Measurements from ENCODE around the gene NOL9. TPM values are rescaled to one million over a fixed set of nuclear protein-coding genes. Genes with fewer than 3 reads are reported as not detected.
"Not testable (repeated sequence)": the region's sequence is repeated elsewhere in the genome, so short reads cannot be mapped to it uniquely, and the experiment has no call there.

NOL9 gene
- polyA plus RNA-seq, 6 donors from 2014 or later = 4.1 to 22.3 (median 18.4) TPM

GRCh38 chr1:6497215-6497866 lies 57.0 kb downstream of the NOL9 start:
- H3K4me1 Mint-ChIP-seq = peaks cover 4 to 16% (median 10%) of the 10 kb centered on the region in 3 donors
- H3K27me3 Mint-ChIP-seq = peaks cover 24 to 62% (median 57%) of the 10 kb centered on the region in 3 donors
- peak overlapping the region in 7 of 8 donors; percentile 72 to 87 (median 77) for H3K4me3 Mint-ChIP-seq
- ATAC-seq (ENCODE audit: low read depth in 2 of 2) (peak; percentile 55 to 58), DNase-seq (no peak)
- no peaks in the 10 kb centered on the region for H3K9me3 Mint-ChIP-seq
- no peak overlapping the region for H3K27ac Mint-ChIP-seq
- no peaks in the 10 kb centered on the region for H3K36me3 Mint-ChIP-seq

- Mint-ChIP-seq H3K36me3 (no peaks in the 10 kb centered on the region), H3K9me3 (no peaks in the 10 kb centered on the region), H3K27me3 (peaks cover 24 to 62% (median 55%) of the 10 kb centered on the region in 3 donors), H3K27ac (no peak overlapping the region), H3K4me3 (peak overlapping the region; percentile 28 to 75 (median 38)), H3K4me1 (peaks cover 4 to 17% (median 11%) of the 10 kb centered on the region in 3 donors)
- peak in 1 of 2 donors; percentile 11 for ATAC-seq (ENCODE audit: low read depth in 2 of 2)
- DNase-seq = no peak
Measured at GRCh38 chr1:6496890-6497214, 57.5 kb downstream of the NOL9 start.

GRCh38 chr1:6496365-6496721 lies 58.0 kb downstream of the NOL9 start:
- Mint-ChIP-seq H3K27ac (no peak overlapping the region), H3K4me1 (peaks cover 9 to 22% (median 16%) of the 10 kb centered on the region in 3 donors), H3K4me3 (peak overlapping the region in 7 of 8 donors; percentile 33 to 75 (median 57)), H3K9me3 (no peaks in the 10 kb centered on the region), H3K36me3 (no peaks in the 10 kb centered on the region), H3K27me3 (peaks cover 23 to 59% (median 50%) of the 10 kb centered on the region in 3 donors)
- DNase-seq = no peak
- no peak for ATAC-seq (ENCODE audit: low read depth in 2 of 2)

GRCh38 chr1:6495540-6496364 lies 58.6 kb downstream of the NOL9 start:
- ATAC-seq (ENCODE audit: low read depth in 2 of 2) = no peak
- Mint-ChIP-seq H3K9me3 (no peaks in the 10 kb centered on the region), H3K4me1 (peaks cover 11 to 28% (median 21%) of the 10 kb centered on the region in 3 donors), H3K4me3 (peak overlapping the region in 7 of 8 donors; percentile 26 to 66 (median 57)), H3K27me3 (peaks cover 19 to 53% (median 44%) of the 10 kb centered on the region in 3 donors), H3K27ac (no peak overlapping the region), H3K36me3 (no peaks in the 10 kb centered on the region)
- no peak for DNase-seq

GRCh38 chr1:6495041-6495441 lies 59.3 kb downstream of the NOL9 start:
- H3K4me3 Mint-ChIP-seq = no peak overlapping the region
- H3K4me1 Mint-ChIP-seq = peaks cover 13 to 31% (median 25%) of the 10 kb centered on the region in 3 donors
- no peak overlapping the region for H3K27ac Mint-ChIP-seq
- H3K27me3 Mint-ChIP-seq = peaks cover 19 to 46% (median 37%) of the 10 kb centered on the region in 3 donors
- no peak for ATAC-seq (ENCODE audit: low read depth in 2 of 2)
- H3K9me3 Mint-ChIP-seq = no peaks in the 10 kb centered on the region
- DNase-seq = no peak
- H3K36me3 Mint-ChIP-seq = no peaks in the 10 kb centered on the region

GRCh38 chr1:6494627-6495026 lies 59.7 kb downstream of the NOL9 start:
- H3K27ac Mint-ChIP-seq = peak overlapping the region in 1 of 6 donors; percentile 37
- ATAC-seq (ENCODE audit: low read depth in 2 of 2) (no peak), DNase-seq (no peak)
- peaks cover 19 to 42% (median 33%) of the 10 kb centered on the region in 3 donors for H3K27me3 Mint-ChIP-seq
- no peaks in the 10 kb centered on the region for H3K36me3 Mint-ChIP-seq
- peaks cover 16 to 32% (median 28%) of the 10 kb centered on the region in 3 donors for H3K4me1 Mint-ChIP-seq
- peak overlapping the region in 2 of 8 donors; percentile 2 to 56 for H3K4me3 Mint-ChIP-seq
- H3K9me3 Mint-ChIP-seq = no peaks in the 10 kb centered on the region

- H3K9me3 Mint-ChIP-seq; H3K36me3 Mint-ChIP-seq; ATAC-seq (ENCODE audit: low read depth in 2 of 2); H3K27ac Mint-ChIP-seq; DNase-seq: not testable (repeated sequence)
- Mint-ChIP-seq H3K4me3 (peak overlapping the region in 1 of 8 donors; percentile 33), H3K27me3 (peaks cover 15 to 34% (median 25%) of the 10 kb centered on the region in 3 donors), H3K4me1 (peaks cover 16 to 32% (median 28%) of the 10 kb centered on the region in 3 donors)
Measured at GRCh38 chr1:6493834-6494223, 60.5 kb downstream of the NOL9 start.

GRCh38 chr1:6491966-6492365 lies 62.3 kb downstream of the NOL9 start:
- Mint-ChIP-seq H3K27me3 (peaks cover 14 to 35% (median 20%) of the 10 kb centered on the region in 3 donors), H3K36me3 (no peaks in the 10 kb centered on the region), H3K27ac (no peak overlapping the region), H3K4me1 (peaks cover 12 to 24% (median 23%) of the 10 kb centered on the region in 3 donors), H3K9me3 (no peaks in the 10 kb centered on the region), H3K4me3 (peak overlapping the region in 6 of 8 donors; percentile 29 to 89 (median 77))
- DNase-seq (no peak), ATAC-seq (ENCODE audit: low read depth in 2 of 2) (no peak)

- DNase-seq (no peak), ATAC-seq (ENCODE audit: low read depth in 2 of 2) (no peak)
- H3K27ac Mint-ChIP-seq = peak within 1 kb of the TSS in 3 of 6 donors; percentile 67 to 90 (median 87)
- peak within 1 kb of the TSS; percentile 50 to 89 (median 82) for H3K4me3 Mint-ChIP-seq
- peaks cover 14 to 26% (median 22%) of the 10 kb centered on the region in 3 donors for H3K4me1 Mint-ChIP-seq
- H3K36me3 Mint-ChIP-seq = no peaks in the 10 kb centered on the region
- no peaks in the 10 kb centered on the region for H3K9me3 Mint-ChIP-seq
- peaks cover 14 to 34% (median 24%) of the 10 kb centered on the region in 3 donors for H3K27me3 Mint-ChIP-seq
Measured at GRCh38 chr1:6491480-6491962, 62.8 kb downstream of the NOL9 start, which contains the start of gene PLEKHG5. Gene PLEKHG5, minus strand, starts transcription at chr1:6491667. Its CDS starts 14,096 bp downstream, at chr1:6477571.

- Mint-ChIP-seq H3K36me3 (no peaks in the 10 kb centered on the region), H3K27me3 (peaks cover 11 to 34% (median 27%) of the 10 kb centered on the region in 3 donors), H3K4me1 (peaks cover 18 to 30% (median 26%) of the 10 kb centered on the region in 3 donors), H3K27ac (peak overlapping the region in 1 of 6 donors; percentile 87), H3K9me3 (no peaks in the 10 kb centered on the region), H3K4me3 (peak overlapping the region; percentile 33 to 89 (median 82))
- ATAC-seq (ENCODE audit: low read depth in 2 of 2) (no peak), DNase-seq (no peak)
Measured at GRCh38 chr1:6491081-6491449, 63.2 kb downstream of the NOL9 start.

GRCh38 chr1:6490181-6491080 lies 63.9 kb downstream of the NOL9 start:
- DNase-seq (peak; percentile 21), ATAC-seq (ENCODE audit: low read depth in 2 of 2) (peak; percentile 45 to 49)
- H3K9me3 Mint-ChIP-seq = no peaks in the 10 kb centered on the region
- H3K4me1 Mint-ChIP-seq = peaks cover 23 to 29% (median 24%) of the 10 kb centered on the region in 3 donors
- H3K36me3 Mint-ChIP-seq = no peaks in the 10 kb centered on the region
- peaks cover 5 to 31% (median 26%) of the 10 kb centered on the region in 3 donors for H3K27me3 Mint-ChIP-seq
- H3K4me3 Mint-ChIP-seq = peak overlapping the region; percentile 33 to 89 (median 82)
- peak overlapping the region in 3 of 6 donors; percentile 26 to 87 (median 41) for H3K27ac Mint-ChIP-seq

GRCh38 chr1:6489799-6490180 lies 64.5 kb downstream of the NOL9 start:
- peak overlapping the region; percentile 33 to 89 (median 78) for H3K4me3 Mint-ChIP-seq
- peaks cover 23 to 29% (median 26%) of the 10 kb centered on the region in 3 donors for H3K4me1 Mint-ChIP-seq
- H3K9me3 Mint-ChIP-seq = no peaks in the 10 kb centered on the region
- H3K36me3 Mint-ChIP-seq = no peaks in the 10 kb centered on the region
- ATAC-seq (ENCODE audit: low read depth in 2 of 2) (peak; percentile 75 to 76), DNase-seq (peak; percentile 70)
- peak overlapping the region in 2 of 6 donors; percentile 26 to 41 for H3K27ac Mint-ChIP-seq
- peaks cover 5 to 33% (median 28%) of the 10 kb centered on the region in 3 donors for H3K27me3 Mint-ChIP-seq

All from naive B cell (primary cell).